WERI-Rb-1 (cell line): Measurements from ENCODE around the gene KRTAP20-4.

Experiments used
- DNase-seq: peaks from one replicate; pipeline ENCODE4 v3.0.0-alpha.2; 2020
- H3K27ac ChIP-seq: fragments of 250-450 bp; sonication (Bioruptor Pico); 2 replicates; pipeline ENCODE4 v1.5.1; 2020; ENCODE audit warnings: mild to moderate bottlenecking, moderate library complexity
- H3K27me3 ChIP-seq: fragments of 250-450 bp; sonication (Bioruptor Pico); 2 replicates; pipeline ENCODE4 v1.5.1; 2021; ENCODE audit warnings: mild to moderate bottlenecking, low read depth, moderate library complexity; ENCODE audit not compliant: insufficient read depth, severe bottlenecking
- H3K36me3 ChIP-seq: fragments of 250-450 bp; sonication (Bioruptor Pico); 2 replicates; pipeline ENCODE4 v1.5.1; 2020; ENCODE audit warnings: mild to moderate bottlenecking, moderate library complexity
- H3K4me3 ChIP-seq: 2 replicates; pipeline ENCODE4 v1.5.1; 2011; ENCODE audit warnings: low read depth, mild to moderate bottlenecking, control low read depth, low read length
- H3K9me3 ChIP-seq: fragments of 250-450 bp; sonication (Bioruptor Pico); 2 replicates; pipeline ENCODE4 v1.5.1; 2021; ENCODE audit warnings: mild to moderate bottlenecking, moderate library complexity; ENCODE audit not compliant: severe bottlenecking
- CTCF ChIP-seq: IDR thresholded peaks from 2 replicates; pipeline ENCODE4 v1.5.1; 2011; ENCODE audit warnings: low read depth, mild to moderate bottlenecking, control low read depth, inconsistent platforms, low read length

Gene KRTAP20-4

GRCh38 chr21:30615199-30615598, 5.2 kb upstream of the KRTAP20-4 start:
- Histone ChIP-seq H3K36me3 (no peaks in the 10 kb centered on the region), H3K27ac (no peak overlapping the region), H3K4me3 (no peak overlapping the region), H3K9me3 (no peaks in the 10 kb centered on the region), H3K27me3 (peaks cover 58% of the 10 kb centered on the region)
- no peak for DNase-seq
- no peak for TF ChIP-seq CTCF

GRCh38 chr21:30616125-30616524, 4.3 kb upstream of the KRTAP20-4 start, which contains the start of gene KRTAP20-1:
Gene KRTAP20-1, plus strand, starts transcription at chr21:30616425. Its CDS starts 30 bp downstream, at chr21:30616455.
- no peak for TF ChIP-seq CTCF
- Histone ChIP-seq H3K27ac (no peak within 1 kb of the TSS), H3K36me3 (no peaks in the 10 kb centered on the region), H3K27me3 (peaks cover 61% of the 10 kb centered on the region), H3K4me3 (no peak within 1 kb of the TSS), H3K9me3 (no peaks in the 10 kb centered on the region)
- DNase-seq = no peak

GRCh38 chr21:30620080-30620479, 347 bp upstream of the KRTAP20-4 start:
- peaks cover 71% of the 10 kb centered on the region for H3K27me3 ChIP-seq
- no peak overlapping the region for H3K4me3 ChIP-seq

GRCh38 chr21:30623362-30623761, 2.9 kb downstream of the KRTAP20-4 start:
- no peaks in the 10 kb centered on the region for H3K36me3 ChIP-seq
- no peak for TF ChIP-seq CTCF
- no peak overlapping the region for H3K27ac ChIP-seq
- DNase-seq = no peak
- no peaks in the 10 kb centered on the region for H3K9me3 ChIP-seq
- no peak overlapping the region for H3K4me3 ChIP-seq
- H3K27me3 ChIP-seq = peaks cover 87% of the 10 kb centered on the region

More at GRCh38 chr21:30620080-30620479, 347 bp upstream of the KRTAP20-4 start:
- H3K27ac ChIP-seq = no peak overlapping the region
- no peaks in the 10 kb centered on the region for H3K9me3 ChIP-seq
- no peak for DNase-seq
- TF ChIP-seq CTCF = no peak
- H3K36me3 ChIP-seq = no peaks in the 10 kb centered on the region

- Histone ChIP-seq H3K27me3 (peaks cover 87% of the 10 kb centered on the region), H3K36me3 (no peaks in the 10 kb centered on the region), H3K4me3 (no peak overlapping the region), H3K9me3 (no peaks in the 10 kb centered on the region), H3K27ac (no peak overlapping the region)
- DNase-seq = no peak
- TF ChIP-seq CTCF = no peak
Observed at GRCh38 chr21:30625449-30626165, 5.2 kb downstream of the KRTAP20-4 start.

- Histone ChIP-seq H3K4me3 (no peak overlapping the region), H3K27me3 (peaks cover 83% of the 10 kb centered on the region), H3K9me3 (no peaks in the 10 kb centered on the region), H3K27ac (no peak overlapping the region), H3K36me3 (no peaks in the 10 kb centered on the region)
- no peak for DNase-seq
- TF ChIP-seq CTCF = no peak
Observed at GRCh38 chr21:30628109-30628508, 7.7 kb downstream of the KRTAP20-4 start.
